Measurements from ENCODE around the gene SART1. TPM values are rescaled to one million over a fixed set of nuclear protein-coding genes. Genes with fewer than 3 reads are reported as not detected.

The SART1 gene, protein sequence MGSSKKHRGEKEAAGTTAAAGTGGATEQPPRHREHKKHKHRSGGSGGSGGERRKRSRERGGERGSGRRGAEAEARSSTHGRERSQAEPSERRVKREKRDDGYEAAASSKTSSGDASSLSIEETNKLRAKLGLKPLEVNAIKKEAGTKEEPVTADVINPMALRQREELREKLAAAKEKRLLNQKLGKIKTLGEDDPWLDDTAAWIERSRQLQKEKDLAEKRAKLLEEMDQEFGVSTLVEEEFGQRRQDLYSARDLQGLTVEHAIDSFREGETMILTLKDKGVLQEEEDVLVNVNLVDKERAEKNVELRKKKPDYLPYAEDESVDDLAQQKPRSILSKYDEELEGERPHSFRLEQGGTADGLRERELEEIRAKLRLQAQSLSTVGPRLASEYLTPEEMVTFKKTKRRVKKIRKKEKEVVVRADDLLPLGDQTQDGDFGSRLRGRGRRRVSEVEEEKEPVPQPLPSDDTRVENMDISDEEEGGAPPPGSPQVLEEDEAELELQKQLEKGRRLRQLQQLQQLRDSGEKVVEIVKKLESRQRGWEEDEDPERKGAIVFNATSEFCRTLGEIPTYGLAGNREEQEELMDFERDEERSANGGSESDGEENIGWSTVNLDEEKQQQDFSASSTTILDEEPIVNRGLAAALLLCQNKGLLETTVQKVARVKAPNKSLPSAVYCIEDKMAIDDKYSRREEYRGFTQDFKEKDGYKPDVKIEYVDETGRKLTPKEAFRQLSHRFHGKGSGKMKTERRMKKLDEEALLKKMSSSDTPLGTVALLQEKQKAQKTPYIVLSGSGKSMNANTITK
- 10 to 100 TPM; 49.6 to 73.7 (median 62.3) TPM for total RNA-seq

DNA sequence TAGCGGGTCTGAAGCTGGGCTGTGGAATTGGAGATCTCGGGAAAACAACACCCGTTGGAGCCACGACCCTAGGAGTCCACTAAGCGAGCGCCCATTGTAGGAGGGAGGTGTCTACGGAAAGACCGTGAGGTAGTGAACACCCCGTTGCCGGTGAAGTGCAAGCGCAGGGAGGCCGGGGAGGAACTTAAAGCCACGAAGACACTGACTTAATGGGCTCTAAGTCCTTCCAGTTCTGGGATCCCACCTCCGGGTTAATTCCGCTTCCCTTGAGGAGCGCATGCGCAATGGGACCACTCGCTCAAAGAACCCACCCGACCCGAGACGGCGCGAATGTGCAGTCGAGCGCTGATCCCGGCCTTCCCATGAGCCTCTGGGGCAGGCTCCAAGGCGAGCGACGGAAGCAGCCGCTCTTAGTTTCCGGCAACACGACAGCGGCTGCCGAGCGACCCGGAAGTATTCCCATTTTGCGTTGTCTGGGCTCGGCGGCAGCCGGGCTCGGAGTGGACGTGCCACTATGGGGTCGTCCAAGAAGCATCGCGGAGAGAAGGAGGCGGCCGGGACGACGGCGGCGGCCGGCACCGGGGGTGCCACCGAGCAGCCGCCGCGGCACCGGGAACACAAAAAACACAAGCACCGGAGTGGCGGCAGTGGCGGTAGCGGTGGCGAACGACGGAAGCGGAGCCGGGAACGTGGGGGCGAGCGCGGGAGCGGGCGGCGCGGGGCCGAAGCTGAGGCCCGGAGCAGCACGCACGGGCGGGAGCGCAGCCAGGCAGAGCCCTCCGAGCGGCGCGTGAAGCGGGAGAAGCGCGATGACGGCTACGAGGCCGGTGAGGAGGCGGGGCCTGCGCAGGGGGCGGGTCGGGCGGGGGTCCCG lies at the start of gene SART1:
SART1 (plus strand) TSS at position 468 of the 874 bp plus-strand sequence; CDS start at position 515, 47 bp downstream.
- Histone ChIP-seq H3K36me3 (peaks cover 0 to 29% (median 18%) of the 10 kb centered on the region in 3 donors), H3K9me3 (no peaks in the 10 kb centered on the region), H3K4me1 (peaks cover 0 to 34% (median 21%) of the 10 kb centered on the region in 4 donors), H3K27ac (peak within 1 kb of the TSS; percentile 76 to 96 (median 90)), H3K4me3 (peak within 1 kb of the TSS; percentile 91 to 100 (median 96)), H3K27me3 (no peaks in the 10 kb centered on the region)
- peak; percentile 91 to 95 for DNase-seq (ENCODE audit: low spot score in 2 of 2)
- peak; percentile 30 to 64 for TF ChIP-seq POLR2A (IDR thresholded peaks at IDR 0.05)
- TF ChIP-seq, protein P1, sequence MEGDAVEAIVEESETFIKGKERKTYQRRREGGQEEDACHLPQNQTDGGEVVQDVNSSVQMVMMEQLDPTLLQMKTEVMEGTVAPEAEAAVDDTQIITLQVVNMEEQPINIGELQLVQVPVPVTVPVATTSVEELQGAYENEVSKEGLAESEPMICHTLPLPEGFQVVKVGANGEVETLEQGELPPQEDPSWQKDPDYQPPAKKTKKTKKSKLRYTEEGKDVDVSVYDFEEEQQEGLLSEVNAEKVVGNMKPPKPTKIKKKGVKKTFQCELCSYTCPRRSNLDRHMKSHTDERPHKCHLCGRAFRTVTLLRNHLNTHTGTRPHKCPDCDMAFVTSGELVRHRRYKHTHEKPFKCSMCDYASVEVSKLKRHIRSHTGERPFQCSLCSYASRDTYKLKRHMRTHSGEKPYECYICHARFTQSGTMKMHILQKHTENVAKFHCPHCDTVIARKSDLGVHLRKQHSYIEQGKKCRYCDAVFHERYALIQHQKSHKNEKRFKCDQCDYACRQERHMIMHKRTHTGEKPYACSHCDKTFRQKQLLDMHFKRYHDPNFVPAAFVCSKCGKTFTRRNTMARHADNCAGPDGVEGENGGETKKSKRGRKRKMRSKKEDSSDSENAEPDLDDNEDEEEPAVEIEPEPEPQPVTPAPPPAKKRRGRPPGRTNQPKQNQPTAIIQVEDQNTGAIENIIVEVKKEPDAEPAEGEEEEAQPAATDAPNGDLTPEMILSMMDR (IDR thresholded peaks at IDR 0.05): peak in 1 of 5 experiments; percentile 52
- peak; percentile 97 for TF ChIP-seq EP300 (IDR thresholded peaks at IDR 0.05)
- WGBS, 2 donors: 0 to 1% methylated on average over 54 to 57 of the region's 97 CpGs

DNA sequence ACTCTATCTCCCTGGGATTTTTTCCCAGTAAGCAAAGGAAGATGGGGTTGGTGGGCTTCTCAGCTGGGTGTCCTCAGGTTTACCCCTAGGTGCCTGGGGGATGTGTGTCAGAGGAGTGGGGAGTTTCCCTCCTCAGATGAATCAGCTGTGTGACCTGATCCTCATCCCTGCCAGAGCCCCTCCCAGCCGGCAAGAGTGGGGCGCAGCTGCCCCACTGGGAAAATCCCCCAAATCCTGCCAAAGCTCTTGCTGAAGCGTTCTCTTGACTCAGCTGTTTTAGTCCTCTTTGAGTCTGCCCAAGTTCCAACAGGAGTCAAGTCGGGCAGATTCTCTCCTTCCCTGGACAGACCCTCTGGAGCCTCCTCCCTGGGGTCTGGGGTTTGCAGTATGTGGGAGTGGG lies 48.7 kb upstream of the SART1 start:
- TF ChIP-seq, protein P1 (IDR thresholded peaks at IDR 0.05): no peak
- TF ChIP-seq EP300 (IDR thresholded peaks at IDR 0.05) (no peak), POLR2A (IDR thresholded peaks at IDR 0.05) (no peak)
- no peak for DNase-seq (ENCODE audit: low spot score in 2 of 2)
- peak overlapping the region in 2 of 4 donors; percentile 32 to 85 for H3K27ac ChIP-seq
- no peaks in the 10 kb centered on the region for H3K27me3 ChIP-seq
- no peaks in the 10 kb centered on the region for H3K9me3 ChIP-seq
- 22 to 32% methylated on average over 2 to 4 of the region's 4 CpGs for WGBS, 2 donors
- H3K4me1 ChIP-seq: peaks cover 0 to 57% (median 39%) of the 10 kb centered on the region in 4 donors
- H3K36me3 ChIP-seq: peaks cover 0 to 5% (median 0%) of the 10 kb centered on the region in 3 donors
- no peak overlapping the region for H3K4me3 ChIP-seq

DNA sequence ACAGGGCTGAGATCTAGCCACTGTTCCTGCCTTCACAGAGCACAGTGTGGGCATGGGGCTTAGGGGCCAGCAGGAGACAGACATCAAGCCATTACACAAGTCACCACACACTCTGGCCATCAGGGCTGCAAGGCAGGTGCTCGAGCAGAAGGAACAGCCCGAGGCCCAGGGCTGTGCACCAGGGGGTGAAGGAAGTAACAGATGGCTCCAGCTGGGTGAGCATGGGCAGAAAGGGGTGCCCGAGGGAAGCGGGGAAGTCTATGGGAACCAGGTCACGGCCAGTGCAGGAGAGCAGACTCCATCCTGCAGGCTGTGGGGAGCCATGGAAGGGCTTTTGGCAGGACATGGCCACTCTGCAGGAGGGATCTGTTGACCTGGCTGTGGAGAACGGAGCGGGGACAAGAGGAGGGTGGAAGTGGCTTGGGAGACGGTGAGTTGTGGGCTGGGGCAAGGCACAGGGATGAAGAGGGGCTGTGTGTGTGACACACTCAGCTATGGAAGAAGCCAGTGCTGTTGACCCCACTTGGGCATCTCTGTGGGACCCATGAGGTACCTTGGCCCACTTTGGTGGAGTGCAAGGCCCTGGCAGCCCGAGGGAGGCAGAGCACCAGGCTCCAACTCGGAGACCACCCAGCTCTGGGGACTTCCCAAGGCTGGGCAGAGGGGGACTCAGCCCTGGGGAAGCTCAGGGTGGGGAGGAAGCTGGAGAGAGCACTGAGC lies 46.3 kb upstream of the SART1 start:
- Histone ChIP-seq H3K36me3 (peaks cover 0 to 5% (median 0%) of the 10 kb centered on the region in 3 donors), H3K27ac (peak overlapping the region; percentile 32 to 97 (median 85)), H3K4me1 (peaks cover 2 to 66% (median 45%) of the 10 kb centered on the region in 4 donors), H3K27me3 (no peaks in the 10 kb centered on the region), H3K9me3 (no peaks in the 10 kb centered on the region), H3K4me3 (no peak overlapping the region)
- no peak for DNase-seq (ENCODE audit: low spot score in 2 of 2)
- TF ChIP-seq, protein P1 (IDR thresholded peaks at IDR 0.05): no peak
- TF ChIP-seq EP300 (IDR thresholded peaks at IDR 0.05): no peak
- no peak for TF ChIP-seq POLR2A (IDR thresholded peaks at IDR 0.05)
- 55 to 65% methylated on average over 9 to 10 of the region's 10 CpGs for WGBS, 2 donors

DNA sequence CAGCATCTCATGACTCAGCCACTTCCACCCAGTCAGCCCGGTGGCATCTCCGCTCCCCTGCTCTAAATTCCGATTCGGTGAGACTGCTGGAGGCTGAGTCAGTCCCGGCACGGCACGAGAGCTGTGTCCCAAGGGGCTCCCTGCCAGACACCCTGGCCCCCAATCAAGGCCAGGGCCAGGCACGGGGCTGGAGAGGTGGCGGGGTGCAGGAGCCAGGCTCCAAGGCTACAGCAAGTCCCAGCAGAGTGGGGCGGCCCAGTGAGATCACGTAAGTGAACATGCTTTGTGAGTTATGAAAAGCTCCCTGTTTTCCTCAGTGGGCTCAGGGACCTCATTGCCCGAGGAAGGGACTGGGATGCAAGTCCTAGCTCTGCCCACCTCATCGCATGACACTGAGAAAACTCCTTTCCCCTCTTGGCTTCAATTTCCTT lies 45.7 kb upstream of the SART1 start:
- 7 to 13% methylated on average over 2 to 13 of the region's 13 CpGs for WGBS, 2 donors
- Histone ChIP-seq H3K27me3 (no peaks in the 10 kb centered on the region), H3K4me1 (peaks cover 4 to 72% (median 50%) of the 10 kb centered on the region in 4 donors), H3K27ac (peak overlapping the region; percentile 19 to 97 (median 85)), H3K4me3 (no peak overlapping the region), H3K9me3 (no peaks in the 10 kb centered on the region), H3K36me3 (peaks cover 0 to 5% (median 0%) of the 10 kb centered on the region in 3 donors)
- TF ChIP-seq EP300 (IDR thresholded peaks at IDR 0.05) (peak in 1 of 2 donors; percentile 63), POLR2A (IDR thresholded peaks at IDR 0.05) (no peak)
- TF ChIP-seq, protein P1 (IDR thresholded peaks at IDR 0.05): no peak
- DNase-seq (ENCODE audit: low spot score in 2 of 2): peak; percentile 59 to 63

Data from tibial nerve (tissue), 4 donors.